ENCODE results near the gene ADISSP.
"Not testable (repeated sequence)": the region's sequence is repeated elsewhere in the genome, so short reads cannot be mapped to it uniquely, and the experiment has no call there.

ADISSP gene

GRCh38 chr20:3797592-3798372 lies 30.2 kb upstream of the ADISSP start:
- peak; percentile 38 for DNase-seq

- DNase-seq = no peak
Measured at GRCh38 chr20:3797226-3797545, 29.6 kb upstream of the ADISSP start.

GRCh38 chr20:3796477-3797225 lies 29.1 kb upstream of the ADISSP start:
- no peak for DNase-seq

- peak; percentile 90 for DNase-seq
Measured at GRCh38 chr20:3795511-3796468, 28.2 kb upstream of the ADISSP start, which contains the start of gene CDC25B. Gene CDC25B, plus strand, starts transcription at chr20:3796310. Its CDS starts 222 bp downstream, at chr20:3796532.

- no peak for DNase-seq
Measured at GRCh38 chr20:3794701-3795420, 27.3 kb upstream of the ADISSP start.

GRCh38 chr20:3794168-3794567 lies 26.6 kb upstream of the ADISSP start:
- not testable (repeated sequence) for DNase-seq

GRCh38 chr20:3789201-3789600 lies 21.6 kb upstream of the ADISSP start:
- not testable (repeated sequence) for DNase-seq

GRCh38 chr20:3788685-3789155 lies 21.2 kb upstream of the ADISSP start:
- no peak for DNase-seq

GRCh38 chr20:3787324-3788014 lies 19.9 kb upstream of the ADISSP start:
- no peak for DNase-seq

- DNase-seq = peak; percentile 92
Measured at GRCh38 chr20:3786665-3787323, 19.2 kb upstream of the ADISSP start, which contains the start of gene CENPB. Gene CENPB, minus strand, starts transcription at chr20:3786740. Its CDS starts 257 bp downstream, at chr20:3786483.

GRCh38 chr20:3786126-3786484 lies 18.6 kb upstream of the ADISSP start:
- peak; percentile 41 for DNase-seq

GRCh38 chr20:3785240-3786125 lies 17.9 kb upstream of the ADISSP start:
- DNase-seq = no peak

- DNase-seq = no peak
Measured at GRCh38 chr20:3784863-3785239, 17.3 kb upstream of the ADISSP start.

- DNase-seq = no peak
Measured at GRCh38 chr20:3784216-3784853, 16.8 kb upstream of the ADISSP start.

GRCh38 chr20:3783511-3784195 lies 16.1 kb upstream of the ADISSP start:
- DNase-seq = no peak

GRCh38 chr20:3783068-3783489 lies 15.5 kb upstream of the ADISSP start:
- no peak for DNase-seq

GRCh38 chr20:3782597-3782996 lies 15.0 kb upstream of the ADISSP start:
- DNase-seq = no peak

- no peak for DNase-seq
Measured at GRCh38 chr20:3781153-3781910, 13.8 kb upstream of the ADISSP start, which contains the start of gene SPEF1. Gene SPEF1, minus strand, starts transcription at chr20:3781448. Its CDS starts 161 bp downstream, at chr20:3781287.
